Neural cell (in vitro differentiated cells): ENCODE measurements around the gene INPP4B.

Experiments
- EZH2 ChIP-seq: fragments of 200-600, 300-800 bp; shearing (Covaris generic), sonication (generic); IDR thresholded peaks from 2 replicates; pipeline ENCODE4 v1.6.1; 2014; ENCODE audit warnings: antibody characterized with exemption, low read length, borderline replicate concordance, mild to moderate bottlenecking; ENCODE audit not compliant: insufficient read depth, poor library complexity, severe bottlenecking
- TF ChIP-seq, protein P1 (sequence below): IDR thresholded peaks from 2 replicates; pipeline ENCODE4 v1.6.1; 2012; ENCODE audit warnings: borderline replicate concordance

DNA sequence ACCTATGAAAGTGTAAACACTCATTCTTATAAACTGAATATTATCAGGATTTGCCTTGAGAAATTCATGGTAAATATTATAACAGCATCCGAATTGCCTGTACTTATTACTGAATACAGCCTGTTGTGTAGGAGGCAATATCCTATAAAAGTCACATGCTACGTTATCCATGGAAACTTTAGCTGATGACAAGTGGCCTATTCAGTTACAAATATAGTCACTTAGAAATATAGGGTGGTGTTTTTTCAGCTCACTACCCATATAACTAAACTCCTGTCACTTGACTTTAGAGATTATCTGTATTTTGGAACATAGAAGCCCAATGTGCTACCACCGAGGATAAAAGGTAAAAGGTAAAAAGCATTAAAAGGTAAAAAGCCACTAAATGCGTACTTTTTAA lies 493.4 kb downstream of the INPP4B start:
- no peak for TF ChIP-seq EZH2
- TF ChIP-seq, protein P1, sequence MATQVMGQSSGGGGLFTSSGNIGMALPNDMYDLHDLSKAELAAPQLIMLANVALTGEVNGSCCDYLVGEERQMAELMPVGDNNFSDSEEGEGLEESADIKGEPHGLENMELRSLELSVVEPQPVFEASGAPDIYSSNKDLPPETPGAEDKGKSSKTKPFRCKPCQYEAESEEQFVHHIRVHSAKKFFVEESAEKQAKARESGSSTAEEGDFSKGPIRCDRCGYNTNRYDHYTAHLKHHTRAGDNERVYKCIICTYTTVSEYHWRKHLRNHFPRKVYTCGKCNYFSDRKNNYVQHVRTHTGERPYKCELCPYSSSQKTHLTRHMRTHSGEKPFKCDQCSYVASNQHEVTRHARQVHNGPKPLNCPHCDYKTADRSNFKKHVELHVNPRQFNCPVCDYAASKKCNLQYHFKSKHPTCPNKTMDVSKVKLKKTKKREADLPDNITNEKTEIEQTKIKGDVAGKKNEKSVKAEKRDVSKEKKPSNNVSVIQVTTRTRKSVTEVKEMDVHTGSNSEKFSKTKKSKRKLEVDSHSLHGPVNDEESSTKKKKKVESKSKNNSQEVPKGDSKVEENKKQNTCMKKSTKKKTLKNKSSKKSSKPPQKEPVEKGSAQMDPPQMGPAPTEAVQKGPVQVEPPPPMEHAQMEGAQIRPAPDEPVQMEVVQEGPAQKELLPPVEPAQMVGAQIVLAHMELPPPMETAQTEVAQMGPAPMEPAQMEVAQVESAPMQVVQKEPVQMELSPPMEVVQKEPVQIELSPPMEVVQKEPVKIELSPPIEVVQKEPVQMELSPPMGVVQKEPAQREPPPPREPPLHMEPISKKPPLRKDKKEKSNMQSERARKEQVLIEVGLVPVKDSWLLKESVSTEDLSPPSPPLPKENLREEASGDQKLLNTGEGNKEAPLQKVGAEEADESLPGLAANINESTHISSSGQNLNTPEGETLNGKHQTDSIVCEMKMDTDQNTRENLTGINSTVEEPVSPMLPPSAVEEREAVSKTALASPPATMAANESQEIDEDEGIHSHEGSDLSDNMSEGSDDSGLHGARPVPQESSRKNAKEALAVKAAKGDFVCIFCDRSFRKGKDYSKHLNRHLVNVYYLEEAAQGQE, result no peak
